Measurements from ENCODE around the gene ANAPC16.
"Not testable (repeated sequence)": the region's sequence is repeated elsewhere in the genome, so short reads cannot be mapped to it uniquely, and the experiment has no call there.

DNA sequence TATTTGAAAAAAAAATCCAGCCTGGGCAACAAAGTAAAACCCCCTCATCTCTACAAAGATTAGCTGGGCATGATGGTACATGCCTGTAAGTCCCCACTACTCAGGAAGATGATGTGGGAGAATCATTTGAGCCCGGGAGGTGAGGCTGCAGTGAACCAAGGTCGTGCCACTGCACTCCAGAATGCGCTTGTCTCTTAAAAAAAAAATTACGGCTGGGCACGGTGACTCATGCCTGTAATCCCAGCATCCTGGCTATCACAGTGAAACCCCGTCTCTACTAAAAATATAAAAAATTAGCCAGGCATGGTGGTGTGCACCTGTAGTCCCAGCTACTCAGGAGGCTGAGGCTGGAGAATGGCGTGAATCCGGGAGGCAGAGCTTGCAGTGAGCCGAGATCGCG lies 4.4 kb upstream of the ANAPC16 start:
- not testable (repeated sequence) for TF ChIP-seq EZH2 (IDR thresholded peaks at IDR 0.05; ENCODE audit: insufficient read depth, poor library complexity, severe bottlenecking); EZH2phosphoT487 (IDR thresholded peaks at IDR 0.05; ENCODE audit: insufficient read depth, low read depth)
